HG02610 (cell line): ENCODE measurements around the gene PMIS2.

Experiments
- ATAC-seq: cut with Tn5 transposase; IDR thresholded peaks from one replicate; pipeline ENCODE4 v1.9.1; 2021; ENCODE audit warnings: mild to moderate bottlenecking, moderate library complexity; ENCODE audit not compliant: unreplicated experiment

PMIS2 gene

GRCh38 chr19:35585848-35586247 lies at the start of gene PMIS2:
TSS of gene PMIS2 (plus strand) at chr19:35586173. CDS start at chr19:35586260, 87 bp downstream.
- no peak for ATAC-seq

- ATAC-seq = no peak
Measured at GRCh38 chr19:35539314-35539713, 46.7 kb upstream of the PMIS2 start.

GRCh38 chr19:35539850-35540249 lies 46.1 kb upstream of the PMIS2 start:
- ATAC-seq = no peak

- no peak for ATAC-seq
Measured at GRCh38 chr19:35540356-35540927, 45.5 kb upstream of the PMIS2 start.

GRCh38 chr19:35542209-35542608 lies 43.8 kb upstream of the PMIS2 start:
- ATAC-seq = no peak

- ATAC-seq = no peak
Measured at GRCh38 chr19:35543280-35544109, 42.5 kb upstream of the PMIS2 start.

- no peak for ATAC-seq
Measured at GRCh38 chr19:35544110-35544802, 41.7 kb upstream of the PMIS2 start.

GRCh38 chr19:35545001-35545854 lies 40.7 kb upstream of the PMIS2 start, which contains the start of gene TMEM147:
TSS of gene TMEM147 (plus strand) at chr19:35545626. CDS start at chr19:35545740, 114 bp downstream.
- ATAC-seq = peak; percentile 69

GRCh38 chr19:35545855-35546381 lies 40.1 kb upstream of the PMIS2 start:
- peak; percentile 51 for ATAC-seq

GRCh38 chr19:35546532-35546931 lies 39.4 kb upstream of the PMIS2 start:
- no peak for ATAC-seq

GRCh38 chr19:35549174-35549788 lies 36.7 kb upstream of the PMIS2 start:
- no peak for ATAC-seq

- ATAC-seq = no peak
Measured at GRCh38 chr19:35549879-35550523, 36.0 kb upstream of the PMIS2 start.

GRCh38 chr19:35551091-35551810 lies 34.7 kb upstream of the PMIS2 start:
- ATAC-seq = no peak

GRCh38 chr19:35552534-35553384 lies 33.2 kb upstream of the PMIS2 start:
- ATAC-seq = no peak

GRCh38 chr19:35553385-35554000 lies 32.5 kb upstream of the PMIS2 start:
- no peak for ATAC-seq

GRCh38 chr19:35554076-35554475 lies 31.9 kb upstream of the PMIS2 start:
- ATAC-seq = no peak

GRCh38 chr19:35555301-35556005 lies 30.5 kb upstream of the PMIS2 start:
- no peak for ATAC-seq
